ENCODE results near the gene CUZD1.
"Not testable (repeated sequence)": the region's sequence is repeated elsewhere in the genome, so short reads cannot be mapped to it uniquely, and the experiment has no call there.

DNA sequence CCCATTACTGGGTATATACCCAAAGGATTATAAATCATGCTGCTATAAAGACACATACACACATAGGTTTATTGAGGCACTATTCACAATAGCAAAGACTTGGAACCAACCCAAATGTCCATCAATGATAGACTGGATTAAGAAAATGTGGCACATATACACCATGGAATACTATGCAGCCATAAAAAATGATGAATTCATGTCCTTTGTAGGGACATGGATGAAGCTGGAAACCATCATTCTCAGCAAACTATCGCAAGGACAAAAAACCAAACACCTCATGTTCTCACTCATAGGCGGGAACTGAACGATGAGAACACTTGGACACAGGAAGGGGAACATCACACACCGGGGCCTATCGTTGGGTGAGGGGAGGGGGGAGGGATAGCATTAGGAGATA lies 12.4 kb upstream of the CUZD1 start:
- not testable (repeated sequence) for TF ChIP-seq POLR2A (IDR thresholded peaks at IDR 0.05)
- TF ChIP-seq, protein P1, sequence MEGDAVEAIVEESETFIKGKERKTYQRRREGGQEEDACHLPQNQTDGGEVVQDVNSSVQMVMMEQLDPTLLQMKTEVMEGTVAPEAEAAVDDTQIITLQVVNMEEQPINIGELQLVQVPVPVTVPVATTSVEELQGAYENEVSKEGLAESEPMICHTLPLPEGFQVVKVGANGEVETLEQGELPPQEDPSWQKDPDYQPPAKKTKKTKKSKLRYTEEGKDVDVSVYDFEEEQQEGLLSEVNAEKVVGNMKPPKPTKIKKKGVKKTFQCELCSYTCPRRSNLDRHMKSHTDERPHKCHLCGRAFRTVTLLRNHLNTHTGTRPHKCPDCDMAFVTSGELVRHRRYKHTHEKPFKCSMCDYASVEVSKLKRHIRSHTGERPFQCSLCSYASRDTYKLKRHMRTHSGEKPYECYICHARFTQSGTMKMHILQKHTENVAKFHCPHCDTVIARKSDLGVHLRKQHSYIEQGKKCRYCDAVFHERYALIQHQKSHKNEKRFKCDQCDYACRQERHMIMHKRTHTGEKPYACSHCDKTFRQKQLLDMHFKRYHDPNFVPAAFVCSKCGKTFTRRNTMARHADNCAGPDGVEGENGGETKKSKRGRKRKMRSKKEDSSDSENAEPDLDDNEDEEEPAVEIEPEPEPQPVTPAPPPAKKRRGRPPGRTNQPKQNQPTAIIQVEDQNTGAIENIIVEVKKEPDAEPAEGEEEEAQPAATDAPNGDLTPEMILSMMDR (IDR thresholded peaks at IDR 0.05) = not testable (repeated sequence)

All from right lobe of liver (tissue), 4 donors.